ENCODE results near the gene SLC2A4.

Gene SLC2A4

DNA sequence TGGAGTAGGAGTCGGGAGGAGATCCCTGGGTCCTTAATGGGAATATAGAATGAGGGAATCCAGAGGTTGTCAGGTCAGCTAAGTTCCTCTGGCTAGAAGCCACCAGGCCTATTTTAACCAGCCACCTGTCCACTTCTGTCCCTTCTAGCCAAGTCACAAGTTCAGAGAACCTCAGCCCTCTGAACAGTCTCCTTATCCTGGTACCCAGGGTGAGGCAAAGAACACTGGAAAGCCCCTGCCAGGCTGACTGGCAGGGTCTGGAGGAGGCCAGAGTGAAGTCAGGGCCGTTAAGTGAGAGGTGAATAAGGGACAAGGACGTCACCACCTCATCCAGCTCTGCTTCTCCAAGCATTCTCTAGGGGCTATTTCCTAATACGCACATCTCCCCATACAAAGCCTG lies 32.7 kb upstream of the SLC2A4 start:
- DNase-seq (ENCODE audit: low spot score) = no peak

DNA sequence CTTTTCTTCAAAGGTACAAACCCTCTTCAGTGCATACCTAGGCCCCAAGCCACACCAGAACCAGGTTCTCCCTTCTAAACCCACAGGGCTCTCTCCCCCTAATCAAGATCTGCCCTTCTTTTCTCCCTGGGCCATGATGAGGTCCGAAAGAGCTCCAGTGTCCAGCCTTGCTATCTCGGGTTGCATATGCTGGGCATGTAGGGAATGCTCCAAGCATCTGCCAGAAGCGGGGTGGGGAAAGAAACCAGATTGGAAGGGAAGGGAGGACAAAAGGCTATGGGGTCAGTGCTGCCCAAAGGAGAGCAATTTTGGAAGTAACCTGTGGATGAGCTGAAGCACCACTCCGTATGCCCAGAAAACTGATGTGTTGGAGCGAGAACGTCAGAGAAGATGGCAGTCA lies 32.3 kb upstream of the SLC2A4 start:
- DNase-seq (ENCODE audit: low spot score) = no peak

DNA sequence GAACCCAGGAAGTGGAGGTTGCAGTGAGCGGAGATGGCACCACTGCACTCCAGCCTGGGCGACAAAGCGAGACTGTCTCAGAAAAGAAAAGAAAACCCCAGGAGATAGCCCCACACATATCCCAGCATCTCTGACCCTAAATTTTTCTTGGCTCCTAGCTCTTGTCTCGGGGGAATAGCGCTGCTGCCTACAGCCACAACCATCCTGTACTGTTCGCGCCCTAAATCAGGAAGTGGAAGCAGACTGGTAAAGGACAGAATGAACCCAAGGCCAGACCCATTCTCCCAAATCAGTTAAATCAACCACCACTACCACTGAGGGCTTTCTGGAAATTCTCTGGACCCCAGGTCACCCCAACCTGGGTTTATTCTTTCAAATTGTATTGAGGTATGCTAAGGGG lies 31.7 kb upstream of the SLC2A4 start:
- DNase-seq (ENCODE audit: low spot score) = no peak

DNA sequence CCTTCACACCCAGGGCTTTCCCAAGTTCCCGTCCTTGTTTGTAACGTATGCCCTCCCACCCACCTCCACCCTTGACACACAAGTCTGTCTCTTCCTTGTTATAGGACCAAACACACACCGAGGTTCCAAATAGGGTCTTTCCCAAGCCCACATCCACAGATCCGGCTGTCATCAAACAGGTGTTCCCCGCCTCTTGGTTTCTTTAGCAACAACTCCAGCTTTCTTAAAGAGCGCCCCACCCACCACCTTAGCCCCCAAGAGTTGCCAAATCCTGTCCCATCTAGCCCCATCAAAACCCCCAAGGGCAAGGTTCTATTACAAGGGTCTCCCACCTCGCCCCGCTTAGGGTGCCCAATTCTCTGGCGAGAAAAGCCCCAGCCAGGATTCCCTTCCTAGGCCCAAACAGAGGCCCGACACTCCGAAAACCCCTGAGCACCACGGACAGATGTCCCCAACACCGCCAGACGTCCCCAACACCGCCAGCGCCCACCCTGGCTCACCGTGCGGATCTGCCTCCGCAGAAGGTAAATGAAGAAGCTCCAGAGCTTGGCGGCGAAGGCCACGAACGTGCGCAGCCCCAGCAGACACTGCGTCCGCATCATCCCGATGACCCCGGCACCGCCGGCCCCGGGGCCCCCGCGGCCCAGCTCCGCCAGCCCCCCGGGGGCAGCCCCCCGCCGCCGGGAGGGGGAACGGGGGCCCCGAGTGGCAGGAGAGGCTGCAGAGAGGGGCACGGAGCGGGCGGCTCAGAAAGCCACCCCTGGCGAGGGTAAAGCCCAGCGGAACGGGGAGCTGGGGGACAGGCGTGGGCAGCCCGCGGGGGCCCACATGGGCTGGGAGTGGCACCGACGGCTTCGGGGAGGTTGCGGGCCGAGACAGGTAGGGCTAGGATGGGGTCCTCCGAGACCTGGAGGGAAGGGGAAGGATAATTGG lies 30.6 kb upstream of the SLC2A4 start:
- DNase-seq (ENCODE audit: low spot score) = no peak

DNA sequence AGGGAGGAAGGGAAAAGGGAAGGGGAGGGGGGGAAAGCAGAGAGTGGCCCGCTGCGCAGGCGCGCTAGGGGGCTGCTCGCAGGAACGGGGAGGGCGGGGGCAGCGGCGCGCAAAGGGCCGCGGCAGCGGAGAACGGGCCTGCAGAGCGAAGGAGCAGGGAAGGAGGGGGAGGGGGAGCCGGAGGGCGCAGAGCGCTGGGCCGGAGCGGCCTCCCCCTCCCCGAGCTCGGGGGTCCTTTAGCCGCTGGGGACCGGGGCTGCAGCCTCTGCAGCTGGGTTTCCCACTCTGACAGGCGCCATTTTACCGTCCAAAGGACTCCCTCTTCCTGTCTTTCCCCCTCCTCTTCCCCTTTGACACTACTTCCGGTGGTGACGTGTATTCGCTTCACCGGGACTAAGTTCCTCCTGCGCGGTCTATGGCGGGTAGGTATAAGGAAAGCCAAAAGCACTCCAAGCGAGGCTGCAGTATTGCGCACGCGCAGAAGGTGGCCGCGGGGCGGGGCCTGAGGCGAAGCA lies 29.8 kb upstream of the SLC2A4 start, which contains the start of gene CTDNEP1:
Gene CTDNEP1, minus strand, starts transcription at position 74 of the 515 bp plus-strand sequence. CDS start 438 bp downstream, outside the sequence.
- DNase-seq (ENCODE audit: low spot score) = peak; percentile 99

DNA sequence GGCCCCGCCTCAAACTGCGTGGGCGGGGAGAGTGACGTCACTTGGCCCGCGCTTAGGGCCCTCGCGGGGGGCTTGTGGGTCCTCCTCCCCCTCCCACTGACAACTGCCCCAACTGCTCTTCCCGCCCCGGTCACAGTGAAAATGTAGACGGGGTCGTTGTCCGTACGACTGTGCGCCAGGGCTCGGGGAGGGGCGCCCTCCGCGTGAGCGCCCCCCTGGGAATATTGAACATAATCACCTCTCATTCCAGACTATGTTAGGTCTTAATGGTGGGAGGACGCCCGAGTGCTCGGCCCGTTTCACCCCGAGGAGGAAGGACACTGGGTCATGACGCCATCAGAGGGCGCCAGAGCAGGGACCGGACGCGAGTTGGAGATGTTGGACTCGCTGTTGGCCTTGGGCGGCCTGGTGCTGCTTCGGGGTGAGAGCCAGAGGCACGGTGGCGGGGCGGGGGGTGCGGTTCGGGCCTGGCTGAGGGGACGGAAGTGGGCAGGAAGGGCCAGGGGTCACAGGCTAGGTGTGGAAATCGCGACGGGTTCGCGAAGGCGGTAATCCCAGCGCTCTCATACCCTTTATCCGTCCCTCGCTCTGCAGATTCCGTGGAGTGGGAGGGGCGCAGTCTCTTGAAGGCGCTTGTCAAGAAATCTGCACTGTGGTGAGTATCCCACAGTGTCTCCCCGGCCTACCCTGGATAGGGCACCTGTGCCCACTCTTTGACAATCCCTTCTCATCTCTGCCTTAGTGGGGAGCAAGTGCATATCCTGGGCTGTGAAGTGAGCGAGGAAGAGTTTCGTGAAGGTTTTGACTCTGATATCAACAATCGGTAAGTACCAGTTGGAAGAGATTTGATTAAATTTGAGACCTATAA lies 29.1 kb upstream of the SLC2A4 start, which contains the start of gene ELP5:
Gene ELP5, plus strand, starts transcription at position 40 of the 868 bp plus-strand sequence. Its CDS starts 336 bp downstream, at position 376.
- DNase-seq (ENCODE audit: low spot score) = peak; percentile 94

DNA sequence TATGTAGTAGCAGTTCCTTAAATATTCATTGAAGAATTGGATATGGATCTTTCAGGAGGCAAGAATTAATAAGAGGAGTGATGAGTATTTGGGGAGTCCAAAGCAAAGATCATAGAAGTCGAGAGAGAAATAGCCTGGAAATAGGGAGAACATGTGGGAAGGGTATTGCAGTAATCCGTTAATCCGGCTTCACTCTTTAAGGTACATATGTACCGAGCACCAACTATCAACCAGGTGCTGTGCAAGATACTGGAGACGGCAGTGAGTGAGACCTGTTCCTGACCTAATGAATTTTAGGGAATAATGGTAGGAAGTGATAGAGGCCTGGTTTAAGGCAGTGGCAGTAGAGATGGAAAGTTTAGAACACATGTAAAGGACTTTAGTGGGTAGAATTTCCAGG lies 28.4 kb upstream of the SLC2A4 start:
- DNase-seq (ENCODE audit: low spot score) = no peak

DNA sequence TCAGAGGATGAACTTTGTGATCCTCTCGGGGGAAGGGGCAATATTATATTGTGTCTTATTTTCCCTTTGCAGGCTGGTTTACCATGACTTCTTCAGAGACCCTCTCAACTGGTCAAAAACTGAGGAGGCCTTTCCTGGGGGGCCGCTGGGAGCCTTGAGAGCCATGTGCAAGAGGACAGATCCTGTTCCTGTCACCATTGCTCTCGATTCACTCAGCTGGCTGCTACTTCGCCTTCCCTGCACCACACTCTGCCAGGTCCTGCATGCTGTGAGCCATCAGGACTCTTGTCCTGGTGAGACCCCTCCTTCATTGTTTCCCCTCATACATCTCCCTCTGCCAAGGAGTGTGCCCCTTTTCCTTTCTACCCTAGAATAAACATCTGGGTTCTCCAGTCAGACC lies 27.0 kb upstream of the SLC2A4 start:
- DNase-seq (ENCODE audit: low spot score) = no peak

DNA sequence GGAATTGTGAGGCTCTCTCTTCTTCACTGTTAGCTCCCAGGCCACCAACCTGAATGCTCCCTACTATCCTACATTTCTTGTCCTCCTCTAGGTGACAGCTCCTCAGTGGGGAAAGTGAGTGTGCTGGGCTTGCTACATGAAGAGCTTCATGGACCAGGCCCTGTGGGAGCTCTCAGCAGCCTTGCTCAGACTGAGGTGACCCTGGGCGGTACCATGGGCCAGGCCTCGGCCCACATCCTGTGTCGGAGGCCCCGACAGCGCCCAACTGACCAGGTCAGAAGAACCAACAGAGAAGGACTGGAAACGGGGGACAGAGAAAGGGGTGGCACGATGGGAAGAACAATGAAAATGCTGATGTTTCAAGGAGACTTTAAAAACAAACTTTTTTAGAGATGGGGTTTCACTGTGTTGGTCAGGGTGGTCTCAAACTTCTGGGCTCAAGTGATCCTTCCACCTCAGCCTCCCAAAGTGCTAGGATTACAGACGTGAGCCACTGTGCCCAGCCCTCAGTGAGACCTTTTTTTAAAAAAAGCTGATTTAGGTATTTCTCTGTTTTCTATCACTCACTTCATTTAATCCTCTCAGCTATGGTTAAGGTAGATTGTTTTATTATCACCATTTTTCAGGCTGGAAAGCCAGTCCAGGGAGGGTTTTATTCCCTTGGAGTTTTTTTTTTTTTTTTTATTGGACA lies 24.6 kb upstream of the SLC2A4 start:
- DNase-seq (ENCODE audit: low spot score) = no peak

DNA sequence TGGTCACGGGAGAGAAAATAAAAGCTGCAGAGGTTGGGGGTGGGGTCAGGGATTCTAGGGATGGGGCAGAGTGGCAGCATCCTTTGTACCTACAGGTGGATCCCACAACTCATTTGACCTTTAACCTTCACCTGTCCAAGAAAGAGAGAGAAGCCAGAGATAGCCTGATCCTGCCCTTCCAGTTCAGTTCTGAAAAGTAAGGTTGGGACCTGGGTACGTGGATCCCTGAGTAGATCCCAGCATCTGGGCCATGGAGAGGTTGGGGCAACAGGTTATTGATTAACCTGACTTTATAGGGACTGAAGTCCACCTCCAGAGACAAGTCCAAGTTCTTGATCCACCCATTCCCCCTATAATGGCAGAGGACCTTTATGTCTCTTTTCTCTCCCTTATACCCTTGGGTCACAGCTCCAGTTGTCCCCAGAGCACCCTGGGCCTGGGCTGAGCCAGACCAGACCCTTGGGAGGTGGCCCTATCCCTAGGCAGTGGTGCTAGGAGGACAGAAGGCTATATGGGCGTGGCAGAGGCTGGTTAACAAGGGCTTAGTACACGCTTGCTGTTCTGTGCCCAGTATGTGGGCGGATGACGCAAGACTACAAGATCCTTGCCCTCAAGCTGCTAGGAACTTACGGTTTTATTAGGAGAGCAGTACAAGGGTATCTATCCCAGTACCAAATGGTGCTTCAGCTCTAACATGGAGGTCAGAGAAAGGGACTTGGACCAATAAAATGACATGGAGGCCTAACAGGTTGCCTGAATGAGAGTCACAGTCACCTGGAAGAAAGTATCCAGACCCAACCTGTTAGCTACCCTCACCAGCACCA lies 22.6 kb upstream of the SLC2A4 start:
- DNase-seq (ENCODE audit: low spot score) = no peak

DNA sequence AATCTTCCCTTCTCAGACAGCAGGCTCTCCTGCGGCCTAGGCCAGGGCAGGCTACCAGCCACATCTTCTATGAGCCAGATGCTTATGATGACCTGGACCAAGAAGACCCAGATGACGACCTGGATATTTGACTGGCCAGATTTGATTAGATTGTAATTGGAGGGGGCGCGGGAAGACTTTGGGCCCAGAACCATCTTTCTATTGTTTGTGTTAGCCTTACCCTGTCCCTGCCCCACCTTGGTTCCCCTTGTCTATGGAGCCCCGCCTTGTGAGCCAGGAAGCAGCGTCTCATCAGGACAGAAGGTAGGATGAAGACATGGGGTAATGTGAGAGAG lies 22.0 kb upstream of the SLC2A4 start:
- no peak for DNase-seq (ENCODE audit: low spot score)

DNA sequence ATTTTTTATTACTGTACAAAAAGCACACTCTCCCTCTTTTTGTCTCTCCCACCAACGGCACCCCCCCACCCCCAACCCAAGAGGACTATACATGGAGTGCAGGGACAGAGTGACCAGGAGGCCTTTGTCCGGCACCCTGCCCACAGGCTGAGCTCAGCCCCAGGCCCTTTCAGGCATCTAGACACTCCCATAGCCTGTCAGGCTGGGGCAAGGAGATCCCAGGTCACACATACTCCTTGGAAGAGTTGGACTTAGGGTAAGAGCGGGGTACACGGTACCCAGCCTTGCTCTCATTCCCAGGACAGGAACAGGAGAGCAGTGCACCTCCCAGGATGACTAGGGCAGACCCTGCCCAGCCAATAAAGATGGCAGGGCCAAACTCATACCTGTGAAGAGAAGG lies 21.4 kb upstream of the SLC2A4 start:
- no peak for DNase-seq (ENCODE audit: low spot score)

DNA sequence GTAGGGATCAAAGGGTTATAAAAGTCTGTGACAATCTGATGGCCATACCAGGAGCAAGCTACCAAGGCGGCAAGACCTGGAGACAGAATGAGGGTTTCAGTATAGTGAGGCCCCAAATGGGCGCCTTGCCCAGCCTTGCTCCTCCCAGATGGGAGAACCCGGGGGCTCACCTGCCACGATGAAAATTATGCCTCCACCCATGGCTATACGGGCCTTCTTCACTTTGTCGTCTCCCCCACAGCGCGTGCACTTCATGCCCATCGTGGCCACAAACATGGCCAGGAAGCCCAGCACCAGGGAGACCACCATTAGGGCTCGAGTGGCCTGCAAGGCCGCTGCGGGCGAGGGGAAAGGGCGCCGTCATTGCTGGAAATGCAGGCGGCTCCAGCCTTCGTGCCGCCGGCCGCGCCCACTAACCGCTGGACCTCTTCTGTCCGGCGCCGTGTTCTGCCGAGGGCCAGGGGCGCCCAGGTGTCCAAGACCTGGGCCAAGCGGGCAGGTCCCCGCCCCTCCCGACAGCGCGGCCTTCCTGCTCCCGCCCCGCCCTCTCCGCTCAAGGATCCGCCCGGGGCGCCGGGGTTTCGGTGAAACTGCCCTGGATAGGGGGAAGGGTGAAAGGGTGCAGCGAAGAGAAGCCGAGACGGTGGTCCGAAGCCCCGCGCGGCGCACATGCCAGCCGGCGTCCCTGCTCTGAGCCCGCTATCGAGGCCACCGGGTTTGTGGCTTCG lies 20.7 kb upstream of the SLC2A4 start:
- DNase-seq (ENCODE audit: low spot score) = no peak

DNA sequence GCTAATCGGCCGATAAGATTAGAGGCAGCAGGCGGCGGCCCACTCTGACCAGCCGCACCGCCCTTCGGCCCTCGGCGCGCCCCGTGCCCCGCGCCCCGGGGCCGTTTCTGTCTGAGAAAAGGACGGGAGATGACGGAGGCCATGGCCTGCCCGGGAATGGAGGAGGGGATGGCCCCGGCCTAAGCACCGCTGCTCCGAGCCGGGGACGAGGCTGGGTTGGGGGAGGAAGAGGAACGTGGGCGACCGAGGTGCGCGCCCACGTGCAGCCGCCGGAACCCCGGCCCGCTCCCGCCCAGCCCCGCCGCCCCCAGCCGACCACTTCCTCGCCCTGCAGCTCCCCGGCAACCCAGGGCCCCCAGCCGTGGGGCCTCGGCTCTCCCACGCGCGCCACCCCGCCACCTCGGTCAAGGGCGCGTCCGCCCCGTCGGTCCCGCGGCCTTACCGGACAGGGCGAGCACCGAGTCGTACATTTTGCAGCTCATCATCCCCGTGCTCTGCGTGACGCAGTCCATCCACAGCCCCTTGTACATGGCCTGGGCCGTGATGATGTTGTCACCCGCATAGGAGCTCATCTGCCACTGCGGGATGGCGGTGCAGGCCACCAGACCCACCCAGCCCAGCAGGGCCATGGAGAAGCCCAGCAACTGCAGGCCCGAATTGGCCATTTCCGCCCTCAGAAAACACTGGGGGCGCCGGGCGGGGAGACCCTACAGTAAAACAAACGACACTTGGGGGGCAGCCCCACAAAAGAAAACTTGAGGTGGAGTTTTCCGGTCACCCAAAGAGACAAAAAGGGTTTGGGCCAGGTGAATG lies 19.9 kb upstream of the SLC2A4 start:
- DNase-seq (ENCODE audit: low spot score) = no peak

DNA sequence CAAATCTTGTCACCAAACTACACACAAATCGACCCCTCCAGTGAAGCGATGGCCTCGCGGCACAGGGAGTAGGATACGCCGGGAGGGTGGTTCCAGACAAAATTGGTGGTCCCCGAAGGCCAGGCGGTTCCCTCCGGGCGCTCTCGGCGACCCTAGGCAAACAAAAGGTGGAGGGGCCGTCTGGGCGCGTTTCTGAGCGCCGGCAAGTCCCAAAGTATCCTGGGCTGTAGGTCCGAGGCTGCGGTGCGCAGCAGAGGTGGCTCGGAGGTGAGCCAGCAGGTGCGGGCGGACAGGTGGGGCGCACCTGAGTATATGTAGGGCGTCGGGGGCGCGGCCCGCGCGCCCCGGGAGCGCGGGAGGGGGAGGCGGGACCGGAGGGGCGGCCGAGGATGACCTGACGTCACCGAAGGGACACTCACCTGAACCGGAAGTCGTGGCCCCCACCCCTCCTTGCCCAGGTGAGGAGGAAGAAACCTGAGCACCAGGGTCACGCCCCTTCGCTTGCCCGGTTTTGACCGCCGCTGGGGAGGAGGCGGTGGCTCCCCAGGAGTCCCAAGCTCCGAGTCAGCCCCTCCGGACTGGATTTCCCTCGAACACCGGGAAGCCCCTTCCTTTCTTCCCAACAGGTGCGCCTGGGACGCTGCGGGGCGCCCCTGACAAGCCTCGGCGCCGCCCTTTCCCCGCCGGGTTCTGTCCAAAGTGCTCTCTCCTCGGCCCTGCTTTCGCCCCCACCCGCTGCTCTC lies 19.2 kb upstream of the SLC2A4 start, which contains the start of gene CLDN7:
Gene CLDN7, minus strand, starts transcription at position 287 of the 743 bp plus-strand sequence. CDS start 435 bp downstream, outside the sequence.
- no peak for DNase-seq (ENCODE audit: low spot score)

DNA sequence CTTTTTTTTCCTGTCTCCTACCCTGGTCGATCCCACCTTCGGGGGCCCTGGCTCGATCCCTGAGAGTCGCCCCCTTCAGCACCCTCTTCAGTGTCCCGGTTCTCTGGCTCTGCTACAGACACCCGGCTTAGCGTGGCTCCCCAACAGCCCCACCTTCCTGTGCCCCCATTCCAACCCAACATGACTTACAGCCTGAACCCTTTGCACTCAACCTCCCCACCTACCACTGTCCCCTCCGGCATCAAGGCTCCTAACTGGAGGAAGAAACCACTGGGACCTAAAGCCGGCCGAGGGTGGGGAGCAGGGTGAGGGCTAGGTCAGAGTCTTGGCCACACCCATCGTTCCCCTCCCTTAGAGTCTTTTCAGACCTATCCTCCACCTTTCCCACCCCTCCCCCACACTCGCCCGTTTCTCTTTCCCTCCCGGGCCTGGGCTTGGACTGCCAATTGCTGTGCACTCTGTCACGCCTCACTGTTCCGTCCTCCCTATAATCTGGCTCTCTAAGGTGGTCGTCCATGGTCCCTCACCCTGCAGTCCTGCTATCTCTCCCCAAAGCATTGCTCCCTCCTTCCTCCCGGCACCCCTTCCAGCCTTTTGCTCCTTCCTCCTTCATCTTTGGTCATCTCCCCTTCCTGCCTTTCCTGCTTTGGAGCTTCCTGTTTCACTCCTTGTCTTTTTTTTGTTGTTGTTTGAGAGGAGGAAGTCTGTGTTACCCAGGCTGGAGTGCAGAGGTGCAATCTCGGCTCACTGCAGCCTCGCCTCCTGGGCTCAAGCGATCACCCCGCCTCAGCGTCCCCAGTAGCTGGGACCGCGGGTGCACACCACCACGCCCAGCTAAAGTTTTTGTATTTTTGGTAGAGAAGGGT lies 18.4 kb upstream of the SLC2A4 start:
- DNase-seq (ENCODE audit: low spot score) = no peak

DNA sequence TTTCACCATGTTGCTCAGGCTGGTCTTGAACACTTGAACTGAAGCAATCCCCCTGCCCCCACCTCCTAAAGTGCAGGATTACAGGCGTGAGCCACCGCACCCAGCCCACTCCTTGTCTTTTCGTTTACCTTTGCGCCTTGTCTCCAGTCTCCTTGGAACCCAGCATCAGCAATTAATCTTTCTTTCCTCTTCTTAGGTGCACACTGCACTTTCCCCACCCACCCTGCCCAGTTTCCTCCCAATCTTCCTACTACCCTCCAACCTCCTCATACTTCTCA lies 17.8 kb upstream of the SLC2A4 start:
- DNase-seq (ENCODE audit: low spot score) = no peak

DNA sequence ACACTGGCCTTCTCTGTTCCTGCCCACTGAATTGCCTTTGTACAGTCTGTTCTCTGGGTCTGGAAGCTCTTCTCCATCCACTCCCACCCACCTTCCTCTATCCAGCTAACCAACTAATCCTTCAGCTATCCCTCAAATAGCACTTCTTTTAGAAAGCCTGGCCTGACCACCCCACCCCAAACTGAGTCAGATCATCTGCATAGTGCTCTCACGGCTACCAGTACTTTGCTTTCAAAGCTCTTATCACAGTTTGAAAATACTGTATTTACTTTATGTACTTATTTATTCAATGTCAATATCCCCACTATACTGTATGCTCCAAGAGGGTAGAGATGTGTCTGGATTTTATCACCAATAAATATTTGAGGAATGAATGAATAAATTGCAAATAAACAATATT lies 14.7 kb upstream of the SLC2A4 start:
- DNase-seq (ENCODE audit: low spot score) = no peak
